UCSD-AML1 (cell line): Measurements from ENCODE around the gene CPA5.

Source experiments
- DNase-seq: peaks from one replicate; lab custom pipeline; 2025; ENCODE audit not compliant: unreplicated experiment; lab: John Stamatoyannopoulos, UW

CPA5 gene

GRCh38 chr7:130395421-130395820 lies 50.8 kb downstream of the CPA5 start:
- no peak for DNase-seq

- DNase-seq: no peak
Measured at GRCh38 chr7:130396109-130396508, 51.5 kb downstream of the CPA5 start.

- DNase-seq: no peak
Measured at GRCh38 chr7:130397051-130397757, 52.6 kb downstream of the CPA5 start.

- DNase-seq: no peak
Measured at GRCh38 chr7:130397758-130398073, 53.1 kb downstream of the CPA5 start.

- no peak for DNase-seq
Measured at GRCh38 chr7:130398526-130399090, 54.0 kb downstream of the CPA5 start.

GRCh38 chr7:130400120-130400572 lies 55.5 kb downstream of the CPA5 start:
- no peak for DNase-seq

- no peak for DNase-seq
Measured at GRCh38 chr7:130401101-130401500, 56.5 kb downstream of the CPA5 start.

GRCh38 chr7:130401578-130401977 lies 57.0 kb downstream of the CPA5 start:
- no peak for DNase-seq

- DNase-seq: no peak
Measured at GRCh38 chr7:130405003-130405402, 60.4 kb downstream of the CPA5 start.

- DNase-seq: no peak
Measured at GRCh38 chr7:130409067-130409711, 64.6 kb downstream of the CPA5 start.

GRCh38 chr7:130409712-130410072 lies 65.1 kb downstream of the CPA5 start:
- no peak for DNase-seq

- no peak for DNase-seq
Measured at GRCh38 chr7:130410868-130411541, 66.4 kb downstream of the CPA5 start.

GRCh38 chr7:130413201-130413600 lies 68.6 kb downstream of the CPA5 start:
- DNase-seq: no peak

- no peak for DNase-seq
Measured at GRCh38 chr7:130415006-130415405, 70.4 kb downstream of the CPA5 start.

- DNase-seq: no peak
Measured at GRCh38 chr7:130417213-130417612, 72.6 kb downstream of the CPA5 start.

GRCh38 chr7:130418306-130418705 lies 73.7 kb downstream of the CPA5 start:
- no peak for DNase-seq
